ENCODE results near the gene PVALEF.

Gene PVALEF

DNA sequence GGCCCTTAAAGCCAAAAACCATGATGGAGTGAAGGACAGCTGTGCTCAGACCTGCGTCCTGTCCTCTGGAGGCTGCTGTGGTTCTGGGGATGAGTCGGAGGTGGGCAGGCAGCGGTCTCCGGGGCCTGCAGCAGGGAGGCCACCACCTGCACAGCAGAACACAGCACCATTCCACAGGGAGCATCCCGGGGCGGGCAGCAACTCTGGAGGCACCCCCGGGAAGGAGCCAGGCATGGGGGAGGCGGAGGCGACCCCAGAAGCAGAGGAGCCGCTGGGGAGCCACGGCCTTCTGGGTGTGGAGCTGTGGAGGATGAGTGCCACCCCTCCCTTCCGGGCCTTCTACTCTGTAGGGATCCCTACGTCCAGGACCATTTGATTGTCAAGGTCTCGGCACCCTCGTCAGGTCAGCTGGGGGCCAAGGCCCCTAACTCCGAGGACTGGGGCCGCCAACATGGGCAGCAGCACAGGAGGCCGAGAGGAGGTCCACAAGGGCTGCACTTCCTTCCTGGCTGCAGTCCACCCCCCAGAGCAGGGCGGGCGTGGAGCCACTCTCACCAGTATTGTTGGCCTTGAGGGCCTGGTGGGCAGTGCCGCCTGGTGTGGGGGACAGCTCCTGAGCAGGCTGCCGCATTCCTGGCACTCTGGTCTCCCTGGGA, 33.6 kb downstream of the PVALEF start:
- no peak for DNase-seq

DNA sequence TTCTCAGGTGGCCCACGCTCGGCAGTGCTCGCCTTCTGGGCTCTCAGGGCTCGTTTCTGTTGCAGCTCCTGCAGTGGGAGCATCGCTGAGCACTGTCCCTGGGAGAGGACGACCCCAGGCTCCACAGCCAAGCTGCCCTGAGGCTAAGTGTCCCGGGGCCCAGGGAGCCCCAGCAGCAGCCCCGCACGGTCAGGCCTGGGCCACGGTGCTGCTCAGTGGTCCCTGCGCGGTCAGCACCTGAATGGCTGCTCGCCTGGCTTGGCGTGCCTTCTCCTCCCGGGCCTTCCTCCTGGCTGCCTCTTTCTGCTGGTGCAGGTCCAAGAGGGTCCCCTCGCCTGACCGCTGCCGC, 34.1 kb downstream of the PVALEF start:
- DNase-seq, result no peak

- DNase-seq, result no peak
These were observed 34.9 kb downstream of the PVALEF start for GRCh38 chr17:81200201-81200600.

GRCh38 chr17:81200695-81201580, 35.6 kb downstream of the PVALEF start:
- peak; percentile 44 for DNase-seq

DNA sequence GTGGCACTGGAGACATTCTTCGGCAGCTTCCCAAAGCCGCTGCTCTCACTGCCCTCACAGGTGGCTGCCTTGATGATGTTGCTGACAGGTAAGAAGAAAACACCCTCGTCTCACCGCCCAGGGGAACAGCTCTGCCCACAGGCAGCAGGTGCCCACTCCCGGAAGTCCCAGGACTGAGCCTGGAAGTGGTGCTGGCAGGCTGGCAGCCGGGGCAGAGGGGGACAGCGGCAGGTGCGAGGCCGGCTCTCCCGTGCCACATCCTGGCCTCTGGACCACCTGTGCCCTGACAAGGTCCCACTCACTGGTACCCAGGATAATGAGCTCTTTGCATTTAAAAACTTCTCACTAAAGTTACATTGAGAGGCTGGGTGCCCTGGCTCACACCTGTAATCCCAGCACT, 37.0 kb downstream of the PVALEF start:
- no peak for DNase-seq

DNA sequence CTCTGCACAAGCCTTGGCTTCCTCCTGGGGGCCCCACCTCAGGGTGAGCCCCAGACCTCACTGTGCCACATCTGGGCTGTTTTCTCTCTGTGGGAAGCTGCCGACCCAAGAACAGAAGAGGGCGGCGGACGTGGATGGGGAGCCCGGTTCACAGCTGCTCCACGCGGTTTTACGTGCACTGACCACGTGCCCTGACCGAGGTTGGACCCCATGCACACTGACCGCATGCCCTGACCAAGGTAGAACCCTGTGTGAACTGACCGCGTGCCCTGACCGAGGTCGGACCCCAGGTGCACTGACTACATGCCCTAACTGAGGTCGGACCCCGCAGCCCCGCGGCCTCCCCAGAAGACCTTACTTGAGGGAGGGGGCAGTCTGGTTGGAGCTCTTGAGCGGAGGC, 37.8 kb downstream of the PVALEF start:
- no peak for DNase-seq

DNA sequence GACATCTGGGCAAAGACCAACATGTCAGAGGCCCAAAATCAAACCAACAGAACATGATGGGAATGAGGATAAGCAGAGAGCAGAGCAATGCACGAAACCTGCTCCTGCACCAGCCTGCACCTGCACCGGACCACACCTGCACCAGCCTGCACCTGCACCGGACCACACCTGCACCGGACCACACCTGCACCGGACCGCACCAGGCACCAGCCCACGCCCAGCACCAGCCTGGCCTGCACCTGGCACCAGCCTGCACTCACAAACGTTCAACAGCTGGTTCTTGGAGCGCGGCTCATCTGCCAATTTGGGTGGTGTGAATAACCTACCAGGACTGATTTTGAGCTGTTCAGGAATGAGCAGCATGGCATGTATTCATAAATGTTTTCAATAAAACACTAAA, 39.3 kb downstream of the PVALEF start:
- no peak for DNase-seq

GRCh38 chr17:81206166-81206565, 40.9 kb downstream of the PVALEF start:
- no peak for DNase-seq

DNA sequence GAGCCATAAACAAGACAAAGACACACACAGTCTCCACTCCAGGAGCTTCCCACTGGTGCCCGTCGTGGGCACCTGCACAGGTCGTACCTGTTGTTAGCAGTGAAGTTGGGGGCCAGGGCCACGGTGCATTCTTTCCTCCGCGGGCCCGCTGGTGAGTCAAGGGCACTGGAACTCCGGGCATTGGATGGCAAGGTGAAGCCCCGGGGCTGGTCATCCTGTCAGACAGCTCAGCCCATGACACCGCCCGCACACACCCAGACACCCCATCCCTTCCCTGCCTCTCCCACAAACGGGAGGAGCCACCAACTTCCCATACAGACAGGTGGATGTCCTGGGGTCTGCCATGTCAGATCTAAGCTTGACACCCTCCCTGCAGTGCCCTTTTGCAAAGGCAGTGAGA, 41.4 kb downstream of the PVALEF start:
- no peak for DNase-seq

GRCh38 chr17:81207610-81208581, 42.6 kb downstream of the PVALEF start:
- no peak for DNase-seq

DNA sequence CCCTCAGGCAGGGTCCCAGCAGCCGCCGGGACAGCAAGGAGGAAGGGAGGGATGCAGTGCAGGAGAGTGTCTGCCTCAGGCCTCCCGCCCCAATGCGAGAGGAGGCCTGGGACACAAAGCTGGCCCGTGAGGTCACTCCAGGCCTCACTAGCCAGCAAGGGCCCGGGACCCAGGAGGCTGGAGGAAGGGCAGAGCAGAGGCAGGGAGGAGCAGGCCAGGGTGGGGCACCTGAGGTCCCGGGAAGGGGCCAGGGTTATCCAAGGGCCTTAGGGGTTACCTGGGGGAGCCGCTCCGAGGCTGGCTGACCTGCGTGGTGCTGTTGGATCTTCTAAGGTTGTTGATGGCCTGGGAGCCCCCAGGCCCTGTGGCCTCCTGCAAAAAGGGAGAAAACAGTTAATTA, 43.3 kb downstream of the PVALEF start:
- no peak for DNase-seq

- DNase-seq, result no peak
These were observed 43.8 kb downstream of the PVALEF start for GRCh38 chr17:81209141-81209540.

- no peak for DNase-seq
These were observed 45.2 kb downstream of the PVALEF start for GRCh38 chr17:81210466-81210865.

GRCh38 chr17:81210868-81211267, 45.6 kb downstream of the PVALEF start:
- DNase-seq, result no peak

DNA sequence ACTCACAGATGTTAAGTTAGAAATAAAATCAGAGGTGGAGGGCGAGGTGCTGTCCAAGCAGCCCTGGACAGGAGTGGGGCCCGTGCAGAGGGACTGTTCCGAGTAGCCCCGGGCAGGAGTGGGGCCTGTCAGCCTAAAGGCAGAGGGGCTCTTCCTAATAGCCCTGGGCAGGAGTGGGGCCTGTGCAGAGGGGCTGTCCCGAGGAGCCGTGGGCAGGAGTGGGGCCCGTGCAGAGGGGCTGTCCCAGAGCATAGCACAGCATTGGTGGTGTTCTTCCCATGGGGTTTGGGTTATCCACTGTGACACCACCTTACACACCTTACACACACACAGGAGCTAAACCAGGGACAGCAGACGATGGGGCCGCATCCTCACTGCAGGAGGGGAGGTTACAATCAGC, 47.1 kb downstream of the PVALEF start:
- no peak for DNase-seq

GRCh38 chr17:81213978-81214377, 48.7 kb downstream of the PVALEF start:
- no peak for DNase-seq

DNA sequence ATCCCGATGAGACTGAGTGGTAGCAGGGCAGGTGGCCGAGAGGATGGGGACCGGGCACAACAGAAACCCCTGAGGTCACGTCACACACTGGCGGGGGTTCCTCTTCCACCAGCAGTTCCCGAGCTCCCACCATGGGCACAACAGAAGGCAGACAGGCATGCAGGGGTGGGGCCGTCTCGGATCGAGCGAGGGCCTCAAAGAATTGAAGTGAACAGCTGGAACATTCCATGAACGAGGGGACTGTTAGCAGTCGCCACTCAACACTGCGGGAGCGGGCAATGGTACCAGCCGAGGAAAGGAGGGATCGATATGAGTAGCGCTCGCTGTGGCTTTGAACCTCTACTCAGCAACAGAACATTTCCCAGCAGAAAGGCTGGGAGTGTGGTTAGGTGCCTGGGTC, 52.2 kb downstream of the PVALEF start:
- DNase-seq, result no peak

DNA sequence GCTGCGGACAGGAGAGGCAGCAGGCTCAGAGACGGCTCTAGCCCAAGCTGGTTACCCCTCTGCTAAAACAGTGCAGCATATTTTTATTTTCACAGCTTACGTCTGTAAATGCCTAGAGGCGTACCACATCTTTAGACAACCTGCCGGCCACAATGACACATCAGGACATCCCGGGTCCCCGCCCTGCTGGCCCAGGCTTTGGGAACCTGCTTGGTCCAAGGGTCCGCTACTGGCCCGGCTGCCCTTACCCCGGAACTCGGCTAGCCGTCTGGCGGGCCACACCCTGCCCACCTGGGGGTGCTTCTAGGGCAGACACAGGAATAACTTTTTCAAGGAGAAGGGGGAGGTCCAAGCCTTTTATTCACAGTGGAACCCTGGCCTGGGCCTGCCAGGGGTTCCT, 53.2 kb downstream of the PVALEF start:
- DNase-seq, result no peak

DNA sequence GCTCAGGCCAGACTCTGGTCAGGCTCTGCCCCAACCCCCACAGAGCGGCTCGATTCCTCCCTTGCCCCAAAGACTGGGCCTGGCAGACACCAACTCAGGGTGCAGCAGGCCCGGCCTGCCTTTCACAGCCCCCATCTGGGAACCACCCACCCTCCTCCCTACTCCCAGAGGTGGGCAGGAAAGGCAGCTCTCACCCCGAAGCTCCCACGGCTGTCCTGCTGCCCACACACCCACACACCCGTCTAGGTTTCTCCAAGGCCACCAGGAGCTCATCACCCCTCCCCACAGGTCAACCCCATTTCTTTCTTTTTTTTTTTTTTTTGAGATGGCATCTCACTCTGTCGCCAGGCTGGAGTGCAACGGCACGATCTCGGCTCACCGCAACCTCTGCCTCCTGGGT, 53.7 kb downstream of the PVALEF start:
- no peak for DNase-seq

DNA sequence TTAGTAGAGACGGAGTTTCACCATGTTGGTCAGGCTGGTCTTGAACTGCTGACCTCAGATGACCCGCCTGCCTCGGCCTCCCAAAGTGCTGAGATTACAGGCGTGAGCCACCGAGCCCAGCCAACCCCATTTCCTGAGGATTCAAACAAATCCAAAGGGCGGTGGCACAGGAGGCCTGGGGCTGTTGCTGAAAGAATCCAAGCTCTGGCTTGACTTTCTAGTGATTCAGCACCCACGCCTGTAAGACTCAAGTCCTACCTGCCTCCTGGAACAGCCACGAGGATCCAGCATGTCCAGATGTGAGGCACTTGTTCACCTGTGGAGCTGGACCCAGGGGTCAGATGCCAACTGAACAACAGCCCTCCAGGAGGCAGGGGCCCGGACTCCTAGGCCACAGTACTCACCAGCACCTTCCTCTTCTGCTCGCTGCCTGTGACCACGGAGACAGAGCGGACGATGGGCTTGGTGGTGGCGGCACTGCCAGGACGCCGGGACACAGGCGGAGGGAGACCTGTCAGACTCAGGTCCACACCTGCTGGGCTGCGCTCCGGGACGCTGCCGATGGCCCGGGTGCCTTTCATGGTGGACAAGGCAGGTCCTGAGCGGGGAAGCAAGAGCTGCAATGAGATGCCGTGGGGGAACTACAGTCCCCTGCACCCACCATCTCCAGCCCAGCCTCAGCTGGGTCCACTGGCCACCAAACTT, 54.3 kb downstream of the PVALEF start:
- no peak for DNase-seq

DNA sequence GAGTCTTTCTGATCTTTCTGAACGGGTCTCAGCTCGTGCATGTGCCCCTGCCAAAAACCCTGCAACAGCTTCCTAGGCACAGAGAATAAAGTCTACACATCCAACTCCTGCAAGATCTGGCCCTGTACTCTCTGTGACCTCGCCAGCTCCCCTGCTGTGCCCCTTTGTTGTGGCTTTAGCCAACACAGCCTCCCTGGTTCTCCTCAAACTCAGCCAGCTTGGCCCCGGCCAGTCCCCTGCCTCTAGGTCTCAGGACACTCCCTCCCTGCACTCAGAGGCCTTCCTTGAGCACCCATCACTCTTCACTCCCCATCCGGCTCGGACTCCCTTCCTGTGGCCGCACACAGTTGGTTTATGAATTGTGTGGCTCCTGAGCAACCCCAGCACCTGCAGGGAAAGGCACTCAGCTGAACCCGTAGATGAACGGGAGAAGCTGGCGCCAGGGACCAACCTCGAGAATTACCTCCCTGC, 56.1 kb downstream of the PVALEF start:
- DNase-seq, result no peak
